ENCODE measurements around the gene TMPRSS4.

The TMPRSS4 gene

DNA sequence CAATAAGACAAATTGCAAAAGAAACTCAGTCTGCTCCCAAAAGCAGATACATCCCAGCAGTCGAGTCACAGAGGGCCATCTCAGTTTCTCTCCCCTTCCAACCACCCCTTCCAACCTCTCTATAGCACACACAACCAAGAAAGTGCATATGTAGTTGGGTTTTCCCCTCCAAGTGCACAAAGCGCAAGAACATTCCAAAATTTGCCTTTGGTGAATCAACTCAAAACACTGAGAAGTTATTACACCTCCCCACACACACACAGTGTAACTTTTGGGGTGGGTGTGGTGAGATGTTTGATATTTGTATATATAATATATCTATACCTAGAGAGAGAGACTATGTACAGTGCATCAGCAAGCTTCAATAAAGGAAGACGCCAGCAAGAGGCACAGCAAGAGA lies 86.0 kb downstream of the TMPRSS4 start:
- Histone ChIP-seq H3K27ac (ENCODE audit: poor library complexity, severe bottlenecking) (no peak overlapping the region), H3K27me3 (ENCODE audit: insufficient read depth, poor library complexity, severe bottlenecking) (no peaks in the 10 kb centered on the region), H3K4me3 (ENCODE audit: severe bottlenecking) (no peak overlapping the region), H3K36me3 (ENCODE audit: low read depth) (no peaks in the 10 kb centered on the region), H3K9me3 (ENCODE audit: severe bottlenecking) (no peaks in the 10 kb centered on the region), H3K4me1 (ENCODE audit: insufficient read depth, poor library complexity, severe bottlenecking) (peaks cover 8% of the 10 kb centered on the region)
- ATAC-seq (ENCODE audit: low read depth) (no peak), DNase-seq (ENCODE audit: low spot score) (no peak)
- TF ChIP-seq, protein P1, sequence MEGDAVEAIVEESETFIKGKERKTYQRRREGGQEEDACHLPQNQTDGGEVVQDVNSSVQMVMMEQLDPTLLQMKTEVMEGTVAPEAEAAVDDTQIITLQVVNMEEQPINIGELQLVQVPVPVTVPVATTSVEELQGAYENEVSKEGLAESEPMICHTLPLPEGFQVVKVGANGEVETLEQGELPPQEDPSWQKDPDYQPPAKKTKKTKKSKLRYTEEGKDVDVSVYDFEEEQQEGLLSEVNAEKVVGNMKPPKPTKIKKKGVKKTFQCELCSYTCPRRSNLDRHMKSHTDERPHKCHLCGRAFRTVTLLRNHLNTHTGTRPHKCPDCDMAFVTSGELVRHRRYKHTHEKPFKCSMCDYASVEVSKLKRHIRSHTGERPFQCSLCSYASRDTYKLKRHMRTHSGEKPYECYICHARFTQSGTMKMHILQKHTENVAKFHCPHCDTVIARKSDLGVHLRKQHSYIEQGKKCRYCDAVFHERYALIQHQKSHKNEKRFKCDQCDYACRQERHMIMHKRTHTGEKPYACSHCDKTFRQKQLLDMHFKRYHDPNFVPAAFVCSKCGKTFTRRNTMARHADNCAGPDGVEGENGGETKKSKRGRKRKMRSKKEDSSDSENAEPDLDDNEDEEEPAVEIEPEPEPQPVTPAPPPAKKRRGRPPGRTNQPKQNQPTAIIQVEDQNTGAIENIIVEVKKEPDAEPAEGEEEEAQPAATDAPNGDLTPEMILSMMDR (IDR thresholded peaks at IDR 0.05; ENCODE audit: poor library complexity, severe bottlenecking), result no peak

DNA sequence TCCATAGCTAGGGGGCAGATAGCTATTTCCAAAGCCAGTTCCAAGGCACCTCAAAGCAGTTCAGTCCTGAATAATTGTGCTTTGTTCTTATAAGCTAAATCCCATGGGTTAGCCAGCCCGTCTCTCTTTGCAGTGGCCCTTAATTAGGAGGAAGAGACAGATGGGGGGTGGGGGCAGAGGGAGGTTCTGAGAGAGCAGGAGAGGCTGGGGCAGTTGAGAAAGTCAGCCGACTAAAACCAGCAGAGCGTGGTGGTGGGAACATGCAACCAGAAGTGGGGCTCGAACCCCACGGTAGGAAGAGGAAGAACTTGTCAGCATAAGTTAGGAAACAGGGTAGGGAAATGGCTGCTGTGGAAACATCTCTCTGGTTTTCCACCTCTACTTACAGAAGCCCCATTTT lies 86.6 kb downstream of the TMPRSS4 start:
- H3K36me3 ChIP-seq (ENCODE audit: low read depth), result no peaks in the 10 kb centered on the region
- no peaks in the 10 kb centered on the region for H3K9me3 ChIP-seq (ENCODE audit: severe bottlenecking)
- H3K4me3 ChIP-seq (ENCODE audit: severe bottlenecking), result no peak overlapping the region
- TF ChIP-seq, protein P1 (IDR thresholded peaks at IDR 0.05; ENCODE audit: poor library complexity, severe bottlenecking), result no peak
- ATAC-seq (ENCODE audit: low read depth) (no peak), DNase-seq (ENCODE audit: low spot score) (no peak)
- peaks cover 8% of the 10 kb centered on the region for H3K4me1 ChIP-seq (ENCODE audit: insufficient read depth, poor library complexity, severe bottlenecking)
- H3K27ac ChIP-seq (ENCODE audit: poor library complexity, severe bottlenecking), result no peak overlapping the region
- H3K27me3 ChIP-seq (ENCODE audit: insufficient read depth, poor library complexity, severe bottlenecking), result no peaks in the 10 kb centered on the region

- no peaks in the 10 kb centered on the region for H3K27me3 ChIP-seq (ENCODE audit: insufficient read depth, poor library complexity, severe bottlenecking)
- peaks cover 8% of the 10 kb centered on the region for H3K4me1 ChIP-seq (ENCODE audit: insufficient read depth, poor library complexity, severe bottlenecking)
- TF ChIP-seq, protein P1 (IDR thresholded peaks at IDR 0.05; ENCODE audit: poor library complexity, severe bottlenecking), result no peak
- H3K4me3 ChIP-seq (ENCODE audit: severe bottlenecking), result no peak overlapping the region
- no peak overlapping the region for H3K27ac ChIP-seq (ENCODE audit: poor library complexity, severe bottlenecking)
- ATAC-seq (ENCODE audit: low read depth) (no peak), DNase-seq (ENCODE audit: low spot score) (no peak)
- H3K9me3 ChIP-seq (ENCODE audit: severe bottlenecking), result no peaks in the 10 kb centered on the region
- H3K36me3 ChIP-seq (ENCODE audit: low read depth), result no peaks in the 10 kb centered on the region
Measured at GRCh38 chr11:118164885-118165284, 88.0 kb downstream of the TMPRSS4 start.

DNA sequence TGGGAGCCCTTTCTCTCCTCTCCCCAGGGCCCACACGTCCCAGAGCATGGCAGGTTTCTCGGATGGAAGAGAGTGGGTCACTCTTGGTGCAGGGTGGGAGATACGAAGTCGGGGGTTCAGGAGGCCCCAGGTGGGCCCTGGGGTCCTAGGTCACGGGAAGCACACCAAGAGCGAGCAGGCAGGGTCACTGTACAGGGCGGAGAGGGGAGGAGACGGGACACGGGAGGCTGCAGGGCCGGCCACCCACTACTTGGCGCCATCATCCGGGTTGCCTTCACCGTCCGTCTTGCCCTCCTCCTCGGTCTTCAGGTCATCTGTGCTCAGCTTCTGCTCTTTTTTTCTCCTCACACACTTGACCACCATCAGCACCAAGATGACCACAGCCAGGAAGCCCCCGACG lies 89.8 kb downstream of the TMPRSS4 start:
- H3K9me3 ChIP-seq (ENCODE audit: severe bottlenecking), result no peaks in the 10 kb centered on the region
- peaks cover 8% of the 10 kb centered on the region for H3K4me1 ChIP-seq (ENCODE audit: insufficient read depth, poor library complexity, severe bottlenecking)
- no peak for ATAC-seq (ENCODE audit: low read depth)
- no peak overlapping the region for H3K27ac ChIP-seq (ENCODE audit: poor library complexity, severe bottlenecking)
- no peak for DNase-seq (ENCODE audit: low spot score)
- H3K4me3 ChIP-seq (ENCODE audit: severe bottlenecking), result no peak overlapping the region
- TF ChIP-seq, protein P1 (IDR thresholded peaks at IDR 0.05; ENCODE audit: poor library complexity, severe bottlenecking), result no peak
- H3K36me3 ChIP-seq (ENCODE audit: low read depth), result no peaks in the 10 kb centered on the region
- H3K27me3 ChIP-seq (ENCODE audit: insufficient read depth, poor library complexity, severe bottlenecking), result no peaks in the 10 kb centered on the region

DNA sequence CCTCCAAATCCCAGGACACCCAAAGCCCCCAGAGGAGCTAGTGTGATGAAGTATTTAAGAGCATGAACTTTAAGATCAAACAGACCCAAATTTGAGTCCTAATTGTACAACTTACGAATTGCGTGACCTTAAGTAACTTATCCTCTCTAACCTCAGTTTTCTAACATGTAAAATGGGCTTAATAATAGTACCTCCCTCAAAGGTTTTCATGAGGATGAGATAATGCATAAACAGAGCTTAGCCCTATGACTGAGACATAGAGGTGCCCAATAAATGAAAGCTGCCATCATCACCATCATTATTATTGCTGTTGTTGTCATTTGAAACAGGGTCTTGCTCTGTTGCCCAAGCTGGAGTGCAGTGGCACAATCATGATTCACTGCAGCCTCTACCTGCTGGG lies 90.4 kb downstream of the TMPRSS4 start:
- TF ChIP-seq, protein P1 (IDR thresholded peaks at IDR 0.05; ENCODE audit: poor library complexity, severe bottlenecking), result no peak
- H3K4me3 ChIP-seq (ENCODE audit: severe bottlenecking), result no peak overlapping the region
- ATAC-seq (ENCODE audit: low read depth), result no peak
- no peaks in the 10 kb centered on the region for H3K27me3 ChIP-seq (ENCODE audit: insufficient read depth, poor library complexity, severe bottlenecking)
- H3K9me3 ChIP-seq (ENCODE audit: severe bottlenecking), result no peaks in the 10 kb centered on the region
- H3K27ac ChIP-seq (ENCODE audit: poor library complexity, severe bottlenecking), result no peak overlapping the region
- no peak for DNase-seq (ENCODE audit: low spot score)
- peaks cover 8% of the 10 kb centered on the region for H3K4me1 ChIP-seq (ENCODE audit: insufficient read depth, poor library complexity, severe bottlenecking)
- H3K36me3 ChIP-seq (ENCODE audit: low read depth), result no peaks in the 10 kb centered on the region
